Stimulated activated naive CD4-positive, alpha-beta T cell treated with Interleukin-2 at 50 U/mL for 16 hours (primary cell): ENCODE results near the gene KRCC1.
"Not testable (repeated sequence)": the region's sequence is repeated elsewhere in the genome, so short reads cannot be mapped to it uniquely, and the experiment has no call there.

Experiments used
- DNase-seq: peaks from one replicate; lab custom pipeline; 2025; lab: John Stamatoyannopoulos, UW

KRCC1 gene

GRCh38 chr2:88000474-88000873 lies 55.1 kb downstream of the KRCC1 start:
- not testable (repeated sequence) for DNase-seq

DNA sequence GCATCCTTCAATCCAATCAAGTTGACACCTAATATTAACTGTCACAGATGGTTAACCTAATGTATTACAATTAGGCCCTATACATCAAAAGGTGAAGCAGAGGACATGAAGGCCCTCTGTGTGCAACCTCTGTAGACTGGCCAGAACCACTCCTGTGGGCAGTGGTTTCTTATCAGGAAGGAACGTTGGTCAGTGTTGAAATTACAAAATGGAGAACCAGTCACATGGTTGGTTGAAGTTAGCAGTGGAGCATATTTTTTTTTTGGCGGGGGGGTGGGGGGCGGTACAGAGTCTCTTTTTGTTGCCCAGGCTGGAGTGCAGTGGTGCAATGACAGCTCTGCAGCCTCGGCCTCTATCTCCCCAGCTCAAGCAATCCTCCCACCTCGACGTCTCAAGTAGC lies 59.0 kb downstream of the KRCC1 start:
- no peak for DNase-seq

- DNase-seq, result no peak
Measured at GRCh38 chr2:87995756-87996155, 59.8 kb downstream of the KRCC1 start.

DNA sequence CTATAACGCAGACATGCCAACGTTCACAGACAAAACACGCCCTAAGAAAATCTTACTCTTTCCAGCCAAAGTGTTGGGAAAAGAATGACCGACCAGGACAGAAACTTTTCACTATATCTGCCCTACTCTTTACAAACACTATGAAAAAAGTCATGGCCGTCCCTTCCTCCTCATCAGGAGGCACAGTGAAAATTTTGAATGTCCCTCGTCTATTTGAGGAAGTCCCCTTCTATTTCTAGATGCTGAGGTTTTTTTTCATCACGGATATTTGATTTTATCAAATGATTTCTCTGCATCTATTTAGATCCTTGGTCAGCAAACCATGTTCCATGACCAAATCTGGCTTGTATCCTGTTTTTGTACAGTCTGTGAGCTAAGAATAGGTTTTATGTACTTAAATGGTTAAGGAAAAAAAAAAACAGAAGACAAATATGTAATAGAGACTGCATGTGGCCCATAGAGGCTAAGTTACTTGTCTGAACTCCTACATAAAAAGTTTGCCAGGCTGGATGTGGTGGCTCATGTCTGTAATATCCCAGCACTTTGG lies 61.2 kb downstream of the KRCC1 start:
- DNase-seq, result not testable (repeated sequence)

- DNase-seq, result not testable (repeated sequence)
Measured at GRCh38 chr2:87992569-87992968, 63.0 kb downstream of the KRCC1 start.

GRCh38 chr2:87987473-87987872 lies 68.1 kb downstream of the KRCC1 start:
- DNase-seq, result not testable (repeated sequence)

- not testable (repeated sequence) for DNase-seq
Measured at GRCh38 chr2:87985902-87986301, 69.7 kb downstream of the KRCC1 start.

GRCh38 chr2:87981182-87981581 lies 74.4 kb downstream of the KRCC1 start:
- not testable (repeated sequence) for DNase-seq
